Middle frontal gyrus (tissue), 1 donor: ENCODE measurements around the gene ULBP2.
"Not testable (repeated sequence)": the region's sequence is repeated elsewhere in the genome, so short reads cannot be mapped to it uniquely, and the experiment has no call there.

Source experiments
- DNase-seq: peaks from one replicate; pipeline ENCODE4 v3.0.0-alpha.2; 2015; ENCODE audit warnings: low spot score; ENCODE audit errors: extremely low spot score

Gene ULBP2

DNA sequence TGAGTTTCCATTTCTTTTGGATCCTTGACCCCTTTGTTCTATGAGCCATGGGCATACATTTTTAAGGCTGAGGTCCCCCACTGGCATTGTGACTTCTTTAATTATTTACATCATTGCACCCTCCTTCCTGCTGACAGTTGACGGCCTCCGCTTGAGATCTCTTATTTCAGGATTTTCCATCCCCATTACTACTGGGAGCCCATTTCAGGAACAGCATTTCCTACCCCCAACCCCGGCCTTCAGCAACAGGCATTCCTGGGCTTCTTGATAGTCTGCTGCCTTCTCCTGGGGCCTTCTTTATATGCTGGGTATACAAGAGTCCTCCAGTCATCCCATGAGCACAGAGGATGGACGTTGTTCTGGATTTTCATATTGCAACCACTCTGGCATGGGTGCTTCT, 25.8 kb downstream of the ULBP2 start:
- DNase-seq: no peak

DNA sequence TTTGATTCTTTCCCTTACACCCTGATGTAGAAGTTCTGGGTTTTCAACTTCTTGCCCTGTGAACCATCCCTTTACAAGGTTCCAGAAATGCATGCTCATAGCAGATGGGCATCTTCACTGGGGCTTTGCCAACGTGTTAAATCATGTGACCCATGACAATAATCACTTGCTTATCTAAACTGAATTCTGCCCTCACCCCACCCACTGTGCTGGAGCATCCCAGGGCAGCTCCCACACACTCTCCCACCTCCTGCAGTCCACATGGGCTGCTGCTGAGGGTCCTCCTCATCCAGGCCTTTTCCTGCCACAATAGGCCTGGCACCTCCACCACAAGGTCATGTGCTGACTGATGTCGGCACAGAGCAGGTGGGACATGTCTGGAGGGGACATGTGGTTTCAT, 26.2 kb downstream of the ULBP2 start:
- DNase-seq: not testable (repeated sequence)

DNA sequence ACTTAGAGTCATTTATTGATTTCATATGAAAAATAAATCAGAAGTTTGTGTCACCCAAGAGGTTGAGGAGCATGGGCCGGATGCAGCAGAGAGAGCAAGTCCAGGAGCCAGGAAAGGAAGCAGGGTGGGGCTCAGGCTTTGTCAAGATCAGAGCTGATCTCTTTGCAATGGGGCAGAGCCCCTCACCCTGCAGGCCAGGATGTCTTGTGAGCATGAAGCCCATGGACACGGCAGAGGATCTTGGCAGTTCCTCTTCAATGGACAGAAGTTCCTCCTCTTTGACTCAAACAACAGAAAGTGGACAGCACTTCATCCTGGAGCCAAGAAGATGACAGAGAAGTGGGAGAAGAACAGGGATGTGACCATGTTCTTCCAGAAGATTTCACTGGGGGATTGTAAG, 27.1 kb downstream of the ULBP2 start:
- DNase-seq: not testable (repeated sequence)

DNA sequence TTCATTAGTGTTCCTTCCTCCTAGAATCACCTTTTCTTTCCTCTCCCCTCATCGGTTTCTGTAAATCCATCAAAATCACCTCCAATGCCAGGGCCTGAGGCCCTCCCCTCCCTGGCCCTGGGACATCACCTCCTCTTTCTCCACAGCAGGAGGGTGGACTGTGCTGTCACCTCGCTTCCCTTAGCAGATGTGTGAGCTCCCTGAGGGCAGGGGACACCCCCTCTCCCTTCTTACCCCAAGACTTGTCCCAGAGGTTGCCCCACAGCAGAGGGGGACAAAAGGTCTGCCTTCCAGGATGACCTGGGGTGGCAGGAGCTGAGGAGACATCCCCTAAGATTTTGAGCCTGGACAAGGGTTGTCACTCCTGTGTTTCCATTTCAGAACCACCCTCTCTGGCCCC, 27.8 kb downstream of the ULBP2 start:
- no peak for DNase-seq

DNA sequence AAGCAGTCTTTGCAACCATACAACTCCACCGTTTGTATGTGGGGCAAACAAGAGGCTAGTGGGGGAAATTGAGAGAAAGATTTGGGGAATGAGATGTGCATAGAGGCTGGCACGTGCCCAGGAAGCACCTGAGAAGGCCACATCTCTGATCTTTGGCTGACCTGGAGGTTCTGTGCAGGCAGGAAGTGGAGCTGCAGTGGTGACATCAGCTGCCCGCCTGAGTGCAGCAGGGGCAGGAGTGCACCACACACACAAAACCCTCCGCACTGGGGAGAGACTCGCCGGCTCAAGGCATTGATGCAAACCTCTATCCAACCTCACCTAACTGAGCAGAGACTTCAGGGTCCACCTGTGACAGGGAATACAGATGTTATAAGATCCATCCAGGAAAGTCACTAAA, 32.6 kb downstream of the ULBP2 start:
- DNase-seq: not testable (repeated sequence)

DNA sequence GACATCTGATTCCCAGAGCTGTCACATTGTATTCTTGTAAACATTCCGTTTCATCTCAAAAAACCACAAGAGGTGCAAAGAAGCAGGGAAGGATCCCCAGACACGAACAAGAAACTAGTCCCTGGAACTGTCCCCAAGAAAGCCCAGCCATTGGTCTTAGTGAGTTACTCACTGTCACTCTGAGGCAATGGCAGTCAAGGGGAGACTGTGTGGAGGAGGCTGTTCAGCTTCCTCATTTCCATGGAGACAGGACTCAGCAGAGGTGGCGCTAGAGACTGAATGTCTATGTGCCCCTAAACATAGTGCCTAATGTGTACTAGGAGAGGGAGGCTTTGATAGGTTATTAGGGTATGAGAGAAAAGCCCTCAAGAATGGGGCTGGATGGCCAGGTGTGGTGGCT, 33.0 kb downstream of the ULBP2 start:
- DNase-seq: no peak

DNA sequence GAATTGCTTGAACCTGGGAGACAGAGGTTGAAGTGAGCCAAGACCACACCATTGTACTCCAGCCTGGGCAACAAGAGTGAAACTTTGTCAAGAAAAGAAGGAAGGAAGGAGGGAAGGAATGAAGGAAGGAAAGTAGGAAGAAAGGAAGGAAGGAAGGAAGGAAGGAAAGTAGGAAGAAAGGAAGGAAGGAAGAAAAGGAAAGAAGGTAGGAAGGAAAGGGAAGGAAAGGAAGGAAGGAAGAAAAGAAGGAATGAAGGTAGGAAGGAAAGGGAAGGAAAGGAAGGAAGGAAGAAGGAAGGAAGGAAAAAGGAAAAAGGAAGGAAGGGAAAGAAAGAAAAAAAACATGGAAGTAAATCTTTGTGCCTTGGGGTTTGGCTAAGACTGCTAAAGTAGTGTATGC, 33.6 kb downstream of the ULBP2 start:
- no peak for DNase-seq

DNA sequence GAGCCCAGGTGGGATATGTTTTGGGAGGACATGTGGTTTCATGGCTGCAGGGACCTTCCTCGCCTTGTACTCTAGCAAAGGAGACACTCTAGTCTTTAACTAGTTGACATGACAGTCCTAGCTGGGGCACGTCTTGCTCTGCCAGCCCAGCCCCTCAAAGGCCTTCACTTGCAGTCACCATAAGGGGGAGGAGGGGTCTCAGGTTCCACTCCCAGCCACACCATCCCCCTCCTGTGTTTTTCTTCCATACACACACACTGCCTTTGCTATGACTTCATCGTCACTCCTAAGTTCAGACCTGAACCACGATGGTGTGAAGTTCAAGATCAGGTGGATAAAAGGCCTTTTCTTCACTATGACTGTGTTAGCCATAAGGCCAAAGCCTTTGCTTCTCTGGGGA, 35.4 kb downstream of the ULBP2 start:
- DNase-seq: no peak

DNA sequence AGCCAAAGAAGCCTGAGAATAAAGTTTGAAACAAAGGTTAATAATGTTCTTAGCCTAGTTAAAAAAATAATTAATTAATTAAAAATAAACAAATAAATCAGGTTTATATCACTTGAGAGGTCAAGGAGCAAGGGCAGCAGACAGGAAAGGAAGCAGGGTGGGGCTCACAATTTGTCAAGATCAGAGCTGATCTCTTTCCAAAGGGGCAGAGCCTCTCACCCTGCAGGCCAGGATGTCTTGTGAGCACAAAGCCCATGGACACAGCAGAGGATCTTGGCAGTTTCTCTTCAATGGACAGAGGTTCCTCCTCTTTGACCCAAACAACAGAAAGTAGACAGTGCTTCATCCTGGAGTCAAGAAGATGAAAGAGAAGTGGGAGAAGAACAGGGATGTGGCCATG, 36.8 kb downstream of the ULBP2 start:
- no peak for DNase-seq

DNA sequence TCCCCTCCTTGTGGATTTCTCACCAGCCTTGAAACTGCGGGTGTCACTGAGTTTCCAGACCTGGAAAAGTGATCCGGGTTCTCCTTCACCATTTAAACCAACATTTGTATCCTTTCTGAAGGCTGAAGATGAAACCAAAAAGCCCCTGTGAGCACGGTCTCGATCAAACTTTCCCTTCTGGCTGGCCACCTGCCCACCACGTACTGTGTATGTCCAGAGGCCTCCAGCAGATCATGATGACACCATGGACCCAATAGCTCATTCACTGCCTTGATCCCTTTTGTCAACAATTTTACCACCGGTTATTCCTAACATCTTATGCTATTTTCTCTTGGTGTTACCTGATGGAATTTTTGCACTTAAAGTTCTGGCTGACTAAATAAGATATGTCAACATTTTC, 37.5 kb downstream of the ULBP2 start:
- no peak for DNase-seq

DNA sequence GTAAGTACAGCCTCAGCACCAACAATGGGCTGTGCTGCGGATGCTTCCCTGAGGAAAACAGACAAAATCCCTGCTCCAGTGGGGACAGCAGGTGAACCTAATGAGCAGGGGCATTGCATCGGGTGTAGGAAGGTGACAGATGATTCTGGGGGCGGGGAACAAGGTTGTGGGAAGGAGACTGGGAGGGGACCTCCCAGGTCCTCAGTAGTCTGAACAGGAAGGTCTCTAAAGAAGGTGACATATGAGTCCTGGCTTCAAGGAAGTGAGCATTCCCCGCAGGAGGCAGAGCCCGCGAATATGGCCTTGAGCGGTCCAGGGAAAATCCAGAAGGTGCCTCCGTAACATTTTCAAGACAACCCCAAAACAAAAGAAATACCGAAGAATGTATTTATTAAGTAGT, 41.3 kb downstream of the ULBP2 start:
- DNase-seq: no peak

DNA sequence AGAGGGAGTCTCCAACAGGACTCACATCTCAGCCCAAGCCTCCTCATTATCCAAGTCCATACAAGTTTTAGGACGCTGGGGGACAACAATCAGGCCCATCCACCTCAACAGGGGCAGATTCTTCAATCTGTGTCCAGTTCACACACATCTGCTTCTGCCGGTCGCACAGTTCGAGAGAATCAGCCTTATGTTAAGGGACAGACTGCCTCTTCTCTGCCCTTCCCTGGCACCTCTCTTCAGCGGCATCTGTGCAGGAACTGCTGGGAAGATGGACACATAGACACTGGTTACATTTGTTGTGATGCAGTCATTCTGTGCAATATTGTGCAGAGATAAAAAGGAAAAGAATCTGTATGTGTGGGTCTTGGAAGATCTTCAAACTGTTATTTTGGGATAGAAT, 43.0 kb downstream of the ULBP2 start:
- no peak for DNase-seq

DNA sequence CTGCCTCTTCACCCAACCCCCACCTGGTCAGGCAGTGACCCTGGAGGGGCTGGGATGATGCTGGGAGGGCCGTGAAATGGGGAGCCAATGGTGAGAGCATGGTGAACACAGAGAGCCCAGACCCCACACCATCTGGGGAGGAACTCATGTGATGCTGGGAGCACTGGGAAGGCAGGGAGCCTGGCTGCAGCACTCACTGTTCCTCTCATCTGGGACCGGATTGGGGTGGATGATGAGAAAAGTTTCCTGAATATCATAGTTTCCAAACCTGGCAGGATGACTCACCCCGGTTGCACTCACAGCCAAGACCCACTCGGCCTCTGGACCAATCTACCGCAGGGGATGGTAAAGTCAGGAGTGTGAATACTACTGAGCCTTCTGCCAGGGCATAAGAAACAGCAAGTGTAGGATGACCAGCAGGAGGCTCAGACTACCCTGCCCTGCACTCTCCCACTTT, 43.7 kb downstream of the ULBP2 start:
- DNase-seq: no peak

DNA sequence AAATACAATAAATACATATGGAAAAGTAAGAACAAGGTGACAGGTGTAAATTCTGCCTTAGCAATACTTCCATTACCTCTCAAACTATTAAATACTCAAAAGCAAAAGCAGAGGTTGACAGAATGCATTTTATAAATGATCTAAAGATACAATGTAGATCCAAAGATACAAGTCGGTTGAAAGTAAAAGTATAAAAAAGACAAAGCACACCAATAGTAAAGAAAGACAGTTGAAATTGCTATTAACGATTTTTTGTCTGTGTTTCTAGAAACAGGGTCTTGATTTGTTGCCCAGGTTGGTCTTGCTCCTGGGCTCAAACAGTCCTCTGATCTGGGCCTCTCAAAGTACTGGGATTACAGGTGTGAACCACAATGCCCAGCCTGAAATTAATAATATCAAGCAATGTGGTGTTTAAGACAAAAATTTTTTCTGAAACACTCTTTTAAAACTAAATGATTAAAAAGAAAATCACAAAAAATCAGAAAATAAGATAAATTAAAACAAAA, 45.8 kb downstream of the ULBP2 start:
- DNase-seq: no peak

DNA sequence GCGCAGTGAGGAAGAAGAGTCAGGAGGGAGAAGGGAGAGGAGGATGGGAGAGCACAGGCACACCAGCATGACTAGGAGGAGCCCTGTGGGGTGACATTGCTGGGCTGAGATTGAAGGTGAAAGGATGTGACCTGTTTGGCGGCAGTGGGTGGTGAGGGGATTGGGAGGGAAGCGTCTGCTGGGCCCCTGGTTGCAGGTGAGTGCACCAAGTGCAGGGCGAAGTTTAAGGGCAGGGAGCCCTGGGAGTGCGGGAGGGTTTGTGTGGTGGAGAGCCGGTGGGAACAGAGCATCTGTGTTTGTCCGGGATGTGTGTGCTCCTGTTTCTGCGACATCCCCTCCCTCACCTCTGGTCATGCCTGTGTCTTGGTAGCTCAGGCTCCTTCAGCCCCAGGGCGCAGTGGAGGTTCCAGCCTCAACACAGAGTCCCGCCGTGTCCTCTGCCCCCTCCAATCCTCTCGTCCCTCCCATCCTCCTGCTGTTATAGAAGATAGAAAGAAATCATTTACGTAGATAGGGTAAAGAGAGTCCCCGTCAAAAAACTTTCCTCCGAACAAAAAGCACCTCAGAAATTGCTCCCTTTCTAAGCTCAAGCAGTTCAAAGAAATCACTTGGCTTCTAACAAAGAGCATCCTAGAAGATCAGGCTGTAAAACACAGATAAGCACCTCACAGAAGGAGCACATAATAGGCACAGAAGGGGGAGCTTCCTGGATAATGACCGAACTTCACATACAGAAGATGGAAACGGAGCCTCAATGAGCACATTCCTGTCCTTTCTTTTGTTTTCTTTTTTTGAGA, 46.9 kb downstream of the ULBP2 start:
- no peak for DNase-seq

DNA sequence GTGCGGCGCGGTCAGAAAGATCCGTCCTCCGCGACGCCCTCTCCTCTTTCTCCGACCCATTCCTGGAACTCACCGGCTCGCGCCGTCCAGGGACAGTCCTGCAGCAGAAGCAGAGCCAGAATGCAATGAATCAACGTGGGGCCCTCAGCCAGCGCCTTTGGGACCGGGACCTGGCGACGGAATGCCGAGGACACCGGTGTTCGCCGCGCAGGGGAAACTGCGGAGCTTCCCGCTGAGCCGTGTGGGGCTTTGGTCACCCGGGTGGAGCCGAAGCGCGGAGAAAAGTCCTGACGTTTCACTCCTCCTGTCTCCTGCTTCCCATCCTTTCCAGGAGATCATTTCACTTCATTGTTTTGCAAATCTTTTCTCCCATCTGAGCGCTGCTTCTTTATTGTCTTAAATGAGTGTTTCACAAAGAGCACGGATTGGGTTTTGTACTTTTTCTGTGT, 48.4 kb downstream of the ULBP2 start:
- DNase-seq: no peak

DNA sequence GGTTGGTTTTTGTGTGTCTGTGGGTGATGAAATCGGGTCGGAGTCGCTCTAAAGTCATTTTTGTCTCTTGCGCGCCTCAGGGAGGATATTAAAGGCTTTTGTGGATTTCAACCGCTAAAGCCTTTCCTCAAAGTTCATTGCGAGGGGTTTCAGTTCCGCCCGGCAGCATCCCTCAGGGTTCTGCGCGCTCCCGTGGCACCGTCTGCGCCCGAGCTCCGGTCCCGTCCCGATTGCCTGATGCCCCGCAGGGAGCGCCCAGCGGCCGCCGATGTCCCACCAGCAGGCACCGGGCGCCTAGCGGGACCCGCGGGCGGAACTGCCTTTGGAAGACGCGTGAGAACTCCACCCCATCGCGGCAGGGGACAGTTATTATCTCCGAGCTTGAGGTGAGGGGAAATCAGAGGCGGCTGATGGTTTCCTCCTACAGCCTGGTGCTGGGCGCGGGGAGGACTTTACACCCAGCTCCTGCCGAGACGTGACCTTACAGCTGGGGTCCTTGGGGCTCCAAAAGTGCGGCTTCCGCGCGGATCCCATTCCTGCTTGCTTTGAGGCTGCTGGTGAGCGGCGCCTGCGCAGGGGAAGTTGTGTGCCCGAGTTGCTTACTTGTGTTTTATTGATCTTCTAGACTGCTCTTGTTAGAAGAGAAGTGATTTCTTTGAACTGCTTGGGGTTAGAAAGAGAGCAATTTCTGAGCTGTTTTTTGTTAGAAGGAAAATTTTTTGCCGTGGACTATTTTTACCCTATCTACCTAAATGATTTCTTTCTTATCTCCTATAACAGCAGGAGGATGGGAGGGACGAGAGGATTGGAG, 49.1 kb downstream of the ULBP2 start:
- DNase-seq: no peak

DNA sequence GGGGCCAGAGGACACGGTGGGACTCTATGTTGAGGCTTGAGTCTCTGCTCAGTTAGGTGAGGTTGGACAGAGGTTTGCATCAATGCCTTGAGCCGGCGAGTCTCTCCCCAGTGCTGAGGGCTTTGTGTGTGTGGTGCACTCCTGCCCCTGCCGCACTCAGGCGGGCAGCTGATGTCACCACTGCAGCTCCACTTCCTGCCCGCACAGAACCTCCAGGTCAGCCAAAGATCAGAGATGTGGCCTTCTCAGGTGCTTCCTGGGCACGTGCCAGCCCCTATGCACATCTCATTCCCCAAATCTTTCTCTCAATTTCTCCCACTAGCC, 49.6 kb downstream of the ULBP2 start:
- not testable (repeated sequence) for DNase-seq

DNA sequence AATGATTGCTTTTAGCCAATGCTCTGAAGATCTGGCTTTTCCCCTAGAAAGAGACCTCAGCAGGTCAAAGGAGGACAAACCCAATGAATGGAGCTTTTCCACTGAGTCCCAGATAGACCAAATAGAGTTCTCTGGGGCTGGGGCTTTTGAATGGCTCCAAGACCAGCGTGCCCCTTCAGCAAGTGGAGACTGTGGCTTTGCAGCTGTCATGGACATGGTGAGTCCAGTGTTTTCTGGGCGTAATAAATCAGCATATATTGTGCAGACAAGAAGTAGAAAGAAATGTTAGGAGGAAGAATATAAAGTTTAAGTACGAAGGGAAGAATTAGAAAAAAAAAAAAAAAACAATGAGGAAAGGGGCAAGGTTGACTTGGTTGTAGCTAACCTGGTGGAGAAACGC, 50.0 kb downstream of the ULBP2 start:
- DNase-seq: no peak

DNA sequence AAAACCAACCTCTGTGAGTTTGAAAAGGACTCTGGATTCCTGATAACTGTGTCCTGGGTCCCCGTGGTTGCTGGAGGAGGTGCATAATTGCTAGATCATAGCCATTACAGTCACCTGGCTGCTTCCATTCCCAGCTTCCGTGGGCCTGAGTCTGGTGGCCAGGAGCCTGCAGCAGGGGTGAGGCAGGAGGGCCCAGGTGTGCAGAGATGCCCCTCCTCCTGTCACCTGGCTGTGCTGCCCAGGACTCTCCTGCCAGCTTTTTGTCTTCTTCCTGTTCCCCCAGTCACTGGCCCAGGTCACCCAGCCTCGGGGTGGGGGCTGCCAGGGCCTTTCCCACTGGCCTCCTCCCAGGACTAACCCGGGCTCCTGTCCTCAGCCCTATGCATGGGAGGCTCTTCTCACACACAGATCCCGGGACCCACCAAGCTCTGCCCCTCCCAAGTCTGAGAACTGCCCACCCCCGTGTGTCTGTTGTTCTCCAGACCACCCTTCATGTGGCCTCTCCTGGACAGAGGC, 53.5 kb downstream of the ULBP2 start:
- no peak for DNase-seq

DNA sequence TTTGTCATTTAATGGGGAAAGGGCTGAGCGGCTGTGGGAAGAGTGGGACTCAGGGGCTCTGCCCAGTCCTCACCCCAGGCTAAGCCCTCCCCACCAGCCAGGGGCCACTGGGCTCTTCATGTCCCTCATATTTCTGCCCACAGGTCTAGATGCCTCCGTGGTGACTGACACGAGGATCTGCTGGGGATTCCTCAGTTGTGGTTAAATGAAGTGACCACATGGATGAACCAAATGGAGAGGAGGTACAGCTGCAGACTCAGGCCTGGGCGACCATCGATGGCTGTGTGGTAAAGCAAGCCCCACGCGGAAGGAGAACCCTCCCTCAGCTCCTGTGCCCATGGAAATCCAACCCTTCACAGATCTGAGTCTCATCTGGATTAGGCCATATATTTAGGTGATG, 54.2 kb downstream of the ULBP2 start:
- no peak for DNase-seq
